Activated effector memory CD4-positive, alpha-beta T cell treated with anti-CD3 and anti-CD28 coated beads, Interleukin-2, amount 50 U/mL, for 16 hours (primary cell): ENCODE data around the gene CHGA.
A peak's percentile ranks its signal among the peaks of the same experiment; 100 is the strongest.

Experiments used
- DNase-seq: peaks from one replicate; pipeline ENCODE4 v3.0.0-alpha.2; 2020

Gene CHGA

GRCh38 chr14:92905667-92906066 is 17.3 kb upstream of the CHGA start:
- no peak for DNase-seq

- DNase-seq = no peak
These were observed 16.5 kb upstream of the CHGA start for GRCh38 chr14:92906420-92906819.

DNA sequence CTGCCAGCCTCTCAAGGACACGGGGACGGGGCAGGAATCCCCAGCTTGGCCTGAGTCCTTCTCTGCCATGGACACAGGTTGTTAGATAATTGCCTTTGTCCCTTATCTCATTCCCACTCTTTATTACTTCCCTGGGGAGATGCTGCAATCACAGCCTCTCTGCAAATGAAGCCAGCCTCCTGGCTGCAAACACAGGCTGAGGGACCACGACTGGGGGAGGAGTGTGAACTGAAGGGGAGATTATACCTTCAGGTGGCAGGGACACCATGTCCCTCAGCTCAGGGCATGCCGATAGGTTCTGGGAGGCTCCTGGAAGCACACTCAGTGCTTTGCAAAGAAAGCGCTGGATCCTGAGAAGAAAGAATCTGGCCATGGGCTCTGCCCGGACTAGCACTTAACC is 16.1 kb upstream of the CHGA start:
- no peak for DNase-seq

DNA sequence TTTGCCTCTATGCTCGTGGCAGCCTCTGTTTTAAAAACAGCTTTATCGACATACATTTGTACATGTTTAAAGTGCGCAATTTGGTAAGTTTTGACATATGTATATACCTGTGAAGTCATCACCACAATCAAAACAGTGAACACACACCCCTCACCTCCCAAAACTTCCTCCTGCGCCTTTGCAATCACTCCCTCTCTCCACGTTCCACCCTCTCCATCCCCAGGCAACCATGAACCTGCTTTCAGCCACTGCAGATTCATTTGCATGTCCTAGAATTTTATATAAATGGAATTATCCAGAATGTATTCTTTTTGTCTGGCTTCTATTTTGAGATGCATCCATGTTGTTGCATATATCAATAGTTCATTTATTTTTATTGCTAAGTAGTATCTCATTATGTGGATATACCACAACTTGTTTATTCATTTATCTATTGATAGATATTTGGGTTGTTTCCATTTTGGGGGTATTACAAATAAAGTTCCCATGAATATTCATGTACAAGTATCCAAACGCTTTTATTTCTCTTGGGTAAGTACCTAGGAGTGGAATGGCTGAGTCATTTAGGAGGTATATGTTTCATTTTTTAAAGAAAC is 15.5 kb upstream of the CHGA start:
- no peak for DNase-seq

GRCh38 chr14:92914087-92914656 is 8.8 kb upstream of the CHGA start:
- DNase-seq = peak; percentile 69

GRCh38 chr14:92916201-92916600 is 6.7 kb upstream of the CHGA start:
- no peak for DNase-seq

GRCh38 chr14:92917041-92917940 is 5.7 kb upstream of the CHGA start:
- DNase-seq = no peak

GRCh38 chr14:92917956-92918355 is 5.0 kb upstream of the CHGA start:
- DNase-seq = no peak

- no peak for DNase-seq
These were observed 2.9 kb upstream of the CHGA start for GRCh38 chr14:92920001-92920400.

- DNase-seq = no peak
These were observed 705 bp upstream of the CHGA start for GRCh38 chr14:92922155-92922735.

- DNase-seq = no peak
These were observed 774 bp downstream of the CHGA start for GRCh38 chr14:92923744-92924103.

DNA sequence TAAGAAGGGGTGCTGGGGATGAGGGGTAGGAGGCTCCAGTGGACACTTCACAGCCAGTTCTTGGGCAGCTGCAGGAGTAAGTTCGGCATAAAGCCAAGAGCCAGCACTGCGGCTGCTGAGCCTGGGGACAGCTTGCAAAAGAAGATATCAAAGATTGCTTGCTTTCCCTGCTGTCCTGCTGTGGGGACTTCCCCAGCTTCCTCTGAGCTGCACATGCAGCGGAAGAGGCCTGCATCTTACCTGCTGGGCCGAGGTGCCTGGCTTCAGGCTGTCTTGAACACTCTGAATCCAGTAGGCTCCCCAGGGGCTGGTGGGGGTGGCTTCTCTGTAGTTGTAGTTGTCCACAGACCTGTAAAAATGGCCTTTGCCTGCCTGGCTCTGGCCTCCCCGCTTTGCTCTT is 1.3 kb downstream of the CHGA start:
- DNase-seq = no peak

GRCh38 chr14:92925446-92925845 is 2.5 kb downstream of the CHGA start:
- no peak for DNase-seq

DNA sequence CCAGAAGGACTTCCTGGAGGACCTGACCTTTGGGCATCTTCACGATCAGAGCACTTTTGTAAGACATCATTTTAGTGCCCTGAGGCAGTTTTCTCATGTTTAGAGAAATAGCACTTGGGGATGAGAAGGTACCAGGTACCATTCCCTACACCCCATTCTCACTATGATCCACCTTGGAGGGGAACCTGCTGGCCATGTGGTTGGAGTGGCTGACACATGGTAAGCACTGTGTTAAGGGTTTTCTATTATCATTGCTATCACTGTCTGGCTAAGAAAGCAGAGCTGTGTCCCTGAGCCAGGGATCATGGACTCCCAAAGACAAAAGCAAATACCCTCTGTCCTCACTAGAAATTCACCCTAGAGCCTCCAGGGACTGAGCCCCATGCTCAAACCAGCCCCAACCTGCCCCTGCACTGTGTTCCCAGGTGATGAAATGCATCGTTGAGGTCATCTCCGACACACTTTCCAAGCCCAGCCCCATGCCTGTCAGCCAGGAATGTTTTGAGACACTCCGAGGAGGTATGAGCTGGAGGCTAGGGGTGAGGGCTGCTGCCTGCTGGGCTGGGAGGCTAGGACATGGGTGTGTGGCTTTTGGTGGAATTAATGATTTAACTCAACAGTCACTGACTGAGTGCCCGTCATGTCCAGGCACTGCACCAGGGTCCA is 3.4 kb downstream of the CHGA start:
- no peak for DNase-seq

- no peak for DNase-seq
These were observed 4.0 kb downstream of the CHGA start for GRCh38 chr14:92926931-92927330.

GRCh38 chr14:92927349-92928257 is 4.7 kb downstream of the CHGA start:
- no peak for DNase-seq

GRCh38 chr14:92928258-92928629 is 5.3 kb downstream of the CHGA start:
- DNase-seq = no peak

GRCh38 chr14:92928961-92929688 is 6.2 kb downstream of the CHGA start:
- DNase-seq = no peak

DNA sequence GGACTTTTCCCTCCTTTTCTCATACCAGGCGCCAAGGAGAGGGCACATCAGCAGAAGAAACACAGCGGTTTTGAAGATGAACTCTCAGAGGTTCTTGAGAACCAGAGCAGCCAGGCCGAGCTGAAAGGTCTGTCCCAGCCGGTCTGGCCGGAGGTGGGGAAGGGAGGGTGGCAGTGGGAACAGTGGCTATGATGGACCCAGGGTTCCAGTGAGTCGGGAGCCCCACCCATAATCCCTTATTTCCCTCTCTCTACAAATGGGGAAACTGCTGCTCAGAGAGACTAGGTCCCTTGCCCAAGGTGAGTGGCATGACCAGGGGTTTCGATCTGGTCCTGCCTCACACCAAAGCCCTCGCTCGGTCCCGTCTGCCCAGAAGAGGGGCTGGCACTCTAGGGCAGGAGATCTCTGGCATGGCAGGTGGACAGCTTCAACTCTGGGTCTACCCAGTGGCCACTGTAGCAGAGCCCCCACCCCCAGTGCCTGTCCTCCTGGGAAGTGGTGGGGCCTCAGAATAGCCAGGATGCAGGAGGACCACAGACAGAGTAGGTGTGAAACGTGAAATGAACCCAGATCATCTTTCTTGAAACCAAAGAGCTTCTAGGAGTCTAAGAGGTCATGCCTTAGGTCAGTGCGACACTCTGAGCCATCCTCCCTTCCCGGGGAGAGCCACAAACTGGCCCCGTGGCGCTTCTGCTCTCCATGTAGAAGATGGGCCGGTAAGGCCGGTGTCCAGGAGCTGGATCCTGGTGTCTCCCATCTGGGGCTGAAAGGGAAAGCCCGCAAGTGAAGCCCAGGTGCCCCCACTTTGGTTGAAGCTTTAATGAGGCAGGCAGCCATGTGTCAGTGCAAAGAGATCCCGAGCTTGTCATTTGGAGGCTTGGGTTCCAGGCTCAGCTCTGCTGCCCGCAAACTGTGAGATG is 7.0 kb downstream of the CHGA start:
- no peak for DNase-seq
